ENCODE results near the gene SBNO1. TPM values are rescaled to one million over a fixed set of nuclear protein-coding genes. Genes with fewer than 3 reads are reported as not detected.
A peak's percentile ranks its signal among the peaks of the same experiment; 100 is the strongest.

Gene SBNO1
- total and polyA plus RNA-seq, 7 donors, result 6.8 to 49.6 (median 30.4) TPM

GRCh38 chr12:123404581-123404980, 39.9 kb upstream of the SBNO1 start:
- TF ChIP-seq, protein P1, sequence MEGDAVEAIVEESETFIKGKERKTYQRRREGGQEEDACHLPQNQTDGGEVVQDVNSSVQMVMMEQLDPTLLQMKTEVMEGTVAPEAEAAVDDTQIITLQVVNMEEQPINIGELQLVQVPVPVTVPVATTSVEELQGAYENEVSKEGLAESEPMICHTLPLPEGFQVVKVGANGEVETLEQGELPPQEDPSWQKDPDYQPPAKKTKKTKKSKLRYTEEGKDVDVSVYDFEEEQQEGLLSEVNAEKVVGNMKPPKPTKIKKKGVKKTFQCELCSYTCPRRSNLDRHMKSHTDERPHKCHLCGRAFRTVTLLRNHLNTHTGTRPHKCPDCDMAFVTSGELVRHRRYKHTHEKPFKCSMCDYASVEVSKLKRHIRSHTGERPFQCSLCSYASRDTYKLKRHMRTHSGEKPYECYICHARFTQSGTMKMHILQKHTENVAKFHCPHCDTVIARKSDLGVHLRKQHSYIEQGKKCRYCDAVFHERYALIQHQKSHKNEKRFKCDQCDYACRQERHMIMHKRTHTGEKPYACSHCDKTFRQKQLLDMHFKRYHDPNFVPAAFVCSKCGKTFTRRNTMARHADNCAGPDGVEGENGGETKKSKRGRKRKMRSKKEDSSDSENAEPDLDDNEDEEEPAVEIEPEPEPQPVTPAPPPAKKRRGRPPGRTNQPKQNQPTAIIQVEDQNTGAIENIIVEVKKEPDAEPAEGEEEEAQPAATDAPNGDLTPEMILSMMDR (IDR thresholded peaks at IDR 0.05), result no peak
- H3K36me3 ChIP-seq (ENCODE audit: insufficient read depth in 1 of 2, low read depth in 1 of 2), result peaks cover 3 to 80% of the 10 kb centered on the region in 2 donors
- H3K4me3 ChIP-seq, result no peak overlapping the region
- no peaks in the 10 kb centered on the region for H3K27me3 ChIP-seq (ENCODE audit: insufficient read depth in 3 of 3, low read length in 2 of 3)
- H3K4me1 ChIP-seq, result no peaks in the 10 kb centered on the region
- ATAC-seq (no peak), DNase-seq (no peak)
- no peak overlapping the region for H3K27ac ChIP-seq
- H3K9me3 ChIP-seq, result no peaks in the 10 kb centered on the region
- intact Hi-C loops (cut with DNase I), result no loop called here
- WGBS, 3 donors, result 81 to 87% (median 82%) methylated on average over 9 of the region's 9 CpGs

DNA sequence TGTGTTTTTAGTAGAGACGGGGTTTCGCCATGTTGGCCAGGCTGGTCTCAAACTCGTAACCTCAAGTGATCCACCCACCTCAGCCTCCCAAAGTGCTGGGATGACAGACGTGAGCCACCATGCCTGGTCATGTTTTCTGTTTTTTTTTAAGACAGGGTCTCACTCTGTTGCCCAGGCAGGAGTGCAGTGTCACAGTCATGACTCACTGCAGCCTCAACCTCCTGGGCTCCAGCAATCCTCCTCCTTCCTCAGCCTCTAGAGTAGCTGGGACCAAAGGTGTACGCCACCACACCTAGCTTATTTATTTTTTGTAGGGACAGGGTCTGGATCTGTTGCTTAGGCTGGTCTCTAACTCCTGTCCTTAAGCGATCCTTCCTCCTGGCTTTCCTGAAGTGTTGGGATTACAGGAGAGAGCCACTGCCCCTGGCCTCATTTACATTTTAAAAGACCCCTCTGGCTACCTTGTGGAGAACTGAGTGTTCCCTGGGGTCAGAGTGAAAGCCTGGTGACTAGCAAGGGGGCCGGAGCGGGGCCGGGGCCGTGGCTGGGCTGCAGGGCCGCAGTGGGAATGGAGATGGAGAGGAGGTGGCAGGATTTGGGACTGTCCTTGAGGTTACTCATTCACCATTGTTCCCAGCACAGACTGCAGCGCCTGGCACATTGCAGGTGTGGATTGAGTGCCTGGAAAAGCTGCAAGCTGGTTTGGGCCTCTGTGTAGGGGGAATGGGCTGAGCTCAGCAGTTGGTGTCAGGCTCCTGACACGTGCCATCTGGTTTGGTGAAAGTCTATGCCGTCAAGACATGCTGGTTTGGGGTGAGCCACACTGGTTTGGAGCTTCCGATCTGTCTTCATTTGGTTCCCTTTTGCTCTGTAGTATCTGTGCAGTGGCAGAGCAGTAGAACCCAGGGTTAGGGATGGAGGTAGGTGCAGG, 37.4 kb upstream of the SBNO1 start:
- intact Hi-C loops (cut with DNase I), result no loop called here
- DNase-seq (no peak), ATAC-seq (peak in 3 of 4 donors; percentile 15 to 51 (median 34))
- Histone ChIP-seq H3K27ac (no peak overlapping the region), H3K4me3 (no peak overlapping the region), H3K4me1 (peaks cover 14% of the 10 kb centered on the region), H3K36me3 (ENCODE audit: insufficient read depth in 1 of 2, low read depth in 1 of 2) (peaks cover 6 to 75% of the 10 kb centered on the region in 2 donors), H3K9me3 (no peaks in the 10 kb centered on the region), H3K27me3 (ENCODE audit: insufficient read depth in 3 of 3, low read length in 2 of 3) (no peaks in the 10 kb centered on the region)
- 78 to 82% (median 78%) methylated on average over 15 of the region's 15 CpGs for WGBS, 3 donors
- TF ChIP-seq, protein P1 (IDR thresholded peaks at IDR 0.05), result no peak

DNA sequence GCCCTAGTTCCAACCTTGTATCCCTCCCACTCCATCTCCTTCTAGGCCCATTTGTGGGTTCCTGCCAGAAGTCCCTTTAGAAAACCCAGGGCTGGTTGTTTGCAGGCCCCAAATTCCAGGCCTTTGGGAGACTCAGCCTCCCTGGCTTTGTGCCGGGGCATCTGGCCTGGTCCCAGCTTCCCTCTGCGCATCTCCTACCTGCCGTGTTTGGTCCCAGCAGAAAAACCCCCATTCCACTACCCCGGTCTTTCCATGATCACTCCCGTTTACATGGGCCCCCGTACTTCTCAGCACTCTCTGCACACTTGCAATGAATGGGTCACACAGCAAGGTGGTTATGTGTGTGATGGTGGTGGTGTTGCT, 34.6 kb upstream of the SBNO1 start:
- Histone ChIP-seq H3K4me1 (peaks cover 14% of the 10 kb centered on the region), H3K9me3 (no peaks in the 10 kb centered on the region), H3K4me3 (no peak overlapping the region), H3K27me3 (ENCODE audit: insufficient read depth in 3 of 3, low read length in 2 of 3) (no peaks in the 10 kb centered on the region), H3K27ac (peak overlapping the region; percentile 36), H3K36me3 (ENCODE audit: insufficient read depth in 1 of 2, low read depth in 1 of 2) (peaks cover 3 to 75% of the 10 kb centered on the region in 2 donors)
- intact Hi-C loops (cut with DNase I), result no loop called here
- WGBS, 3 donors, result 48 to 64% (median 57%) methylated on average over 6 of the region's 6 CpGs
- no peak for DNase-seq
- no peak for ATAC-seq
- TF ChIP-seq, protein P1 (IDR thresholded peaks at IDR 0.05), result no peak

GRCh38 chr12:123398550-123399254, 34.1 kb upstream of the SBNO1 start:
- Histone ChIP-seq H3K36me3 (ENCODE audit: insufficient read depth in 1 of 2, low read depth in 1 of 2) (peaks cover 3 to 75% of the 10 kb centered on the region in 2 donors), H3K9me3 (no peaks in the 10 kb centered on the region), H3K27me3 (ENCODE audit: insufficient read depth in 3 of 3, low read length in 2 of 3) (no peaks in the 10 kb centered on the region), H3K4me1 (peaks cover 14% of the 10 kb centered on the region), H3K27ac (peak overlapping the region; percentile 36), H3K4me3 (peak overlapping the region; percentile 5)
- peak; percentile 29 to 60 for DNase-seq
- intact Hi-C loops (cut with DNase I), result no loop called here
- TF ChIP-seq, protein P1 (IDR thresholded peaks at IDR 0.05), result no peak
- WGBS, 3 donors, result 36 to 42% (median 39%) methylated on average over 14 of the region's 14 CpGs
- ATAC-seq, result peak in 3 of 4 donors; percentile 24 to 38 (median 37)

Data from psoas muscle (tissue), 8 donors.